ENCODE data around the gene SOX1. TPM values are rescaled to one million over a fixed set of nuclear protein-coding genes. Genes with fewer than 3 reads are reported as not detected.

SOX1 gene
- total RNA-seq, 1 donor from 2014 or later, result 1.7 TPM

DNA sequence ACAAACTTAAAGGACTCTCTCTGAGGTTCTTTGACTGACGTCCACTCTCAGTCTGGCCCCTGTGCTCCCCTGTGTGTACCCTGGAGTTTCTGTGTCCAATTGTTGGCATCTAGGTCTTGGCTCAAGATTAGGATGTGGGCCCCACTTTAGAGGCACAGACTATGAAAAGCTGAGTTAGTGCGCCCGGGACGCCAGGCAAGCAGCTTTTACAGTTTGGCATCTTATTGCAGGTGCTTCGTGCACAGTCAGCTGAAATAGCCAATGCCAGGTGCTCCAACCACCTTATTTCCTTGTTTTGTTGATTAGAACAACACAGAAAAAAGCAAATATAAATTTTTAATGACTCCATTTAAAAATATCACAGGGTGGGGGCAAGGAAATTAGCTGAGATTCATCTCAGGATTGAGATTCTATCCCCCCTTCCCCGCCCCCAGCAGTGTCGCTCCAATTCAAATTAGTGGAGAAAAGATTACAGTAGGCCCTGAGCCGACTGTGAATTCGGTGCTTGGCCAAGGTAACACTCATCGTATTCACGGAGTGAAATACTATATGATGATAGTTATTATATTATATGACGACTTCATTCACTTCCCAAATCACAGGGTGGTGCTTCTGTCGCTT lies 4.3 kb downstream of the SOX1 start:
- no peak overlapping the region for H3K27ac Mint-ChIP-seq (ENCODE audit: unreplicated experiment)
- peaks cover 24% of the 10 kb centered on the region for H3K4me1 Mint-ChIP-seq (ENCODE audit: unreplicated experiment)
- no peaks in the 10 kb centered on the region for H3K9me3 Mint-ChIP-seq (ENCODE audit: unreplicated experiment)
- no peaks in the 10 kb centered on the region for H3K36me3 Mint-ChIP-seq (ENCODE audit: low read depth, unreplicated experiment)
- TF ChIP-seq, protein P1, sequence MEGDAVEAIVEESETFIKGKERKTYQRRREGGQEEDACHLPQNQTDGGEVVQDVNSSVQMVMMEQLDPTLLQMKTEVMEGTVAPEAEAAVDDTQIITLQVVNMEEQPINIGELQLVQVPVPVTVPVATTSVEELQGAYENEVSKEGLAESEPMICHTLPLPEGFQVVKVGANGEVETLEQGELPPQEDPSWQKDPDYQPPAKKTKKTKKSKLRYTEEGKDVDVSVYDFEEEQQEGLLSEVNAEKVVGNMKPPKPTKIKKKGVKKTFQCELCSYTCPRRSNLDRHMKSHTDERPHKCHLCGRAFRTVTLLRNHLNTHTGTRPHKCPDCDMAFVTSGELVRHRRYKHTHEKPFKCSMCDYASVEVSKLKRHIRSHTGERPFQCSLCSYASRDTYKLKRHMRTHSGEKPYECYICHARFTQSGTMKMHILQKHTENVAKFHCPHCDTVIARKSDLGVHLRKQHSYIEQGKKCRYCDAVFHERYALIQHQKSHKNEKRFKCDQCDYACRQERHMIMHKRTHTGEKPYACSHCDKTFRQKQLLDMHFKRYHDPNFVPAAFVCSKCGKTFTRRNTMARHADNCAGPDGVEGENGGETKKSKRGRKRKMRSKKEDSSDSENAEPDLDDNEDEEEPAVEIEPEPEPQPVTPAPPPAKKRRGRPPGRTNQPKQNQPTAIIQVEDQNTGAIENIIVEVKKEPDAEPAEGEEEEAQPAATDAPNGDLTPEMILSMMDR (IDR thresholded peaks at IDR 0.05; ENCODE audit: unreplicated experiment), result no peak
- DNase-seq (ENCODE audit: low spot score), result no peak
- H3K27me3 Mint-ChIP-seq (ENCODE audit: unreplicated experiment), result peaks cover 34% of the 10 kb centered on the region
- peak overlapping the region; percentile 61 for H3K4me3 Mint-ChIP-seq (ENCODE audit: unreplicated experiment)

DNA sequence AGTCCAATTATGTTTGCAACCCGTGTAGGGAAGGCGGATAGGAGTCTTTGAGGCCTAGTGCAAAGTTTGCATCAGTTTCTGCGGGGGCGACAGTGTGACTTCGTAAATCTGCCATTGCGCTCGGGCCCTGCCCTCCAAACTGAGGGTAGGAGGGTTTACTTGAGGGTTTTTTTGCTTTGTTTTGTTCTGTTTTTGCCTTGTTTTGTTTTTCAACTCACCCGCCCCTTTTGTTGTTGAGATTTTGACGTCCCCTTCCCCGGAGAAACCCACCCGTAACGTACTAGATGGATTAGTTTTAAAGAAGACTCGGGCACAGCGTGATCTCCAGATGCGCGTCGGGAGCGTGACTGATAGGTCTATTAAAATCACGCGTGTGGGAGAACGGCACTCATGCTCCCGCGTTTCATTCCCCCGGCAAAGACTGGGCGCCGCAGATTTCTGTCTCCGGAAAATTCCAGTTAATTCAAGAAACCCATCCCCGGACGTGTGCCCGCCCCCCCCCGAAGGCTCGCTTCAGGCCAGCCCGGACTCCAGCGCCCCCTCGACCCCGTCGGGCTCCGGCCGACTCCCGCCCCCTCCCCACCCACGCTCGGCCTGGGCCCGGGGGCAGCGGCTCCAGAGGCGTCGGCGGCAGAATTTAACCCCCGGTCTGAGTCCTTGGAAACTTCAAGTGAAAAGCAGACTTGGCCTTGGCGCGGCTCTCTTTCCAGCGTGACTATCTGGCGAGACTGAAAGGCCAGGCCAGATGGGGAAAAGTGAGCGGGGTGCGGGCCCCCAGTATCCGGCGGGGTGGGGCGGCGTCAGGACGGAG lies 5.0 kb downstream of the SOX1 start:
- Mint-ChIP-seq H3K27ac (ENCODE audit: unreplicated experiment) (peak overlapping the region; percentile 33), H3K9me3 (ENCODE audit: unreplicated experiment) (no peaks in the 10 kb centered on the region), H3K4me3 (ENCODE audit: unreplicated experiment) (peak overlapping the region; percentile 61), H3K27me3 (ENCODE audit: unreplicated experiment) (peaks cover 34% of the 10 kb centered on the region), H3K4me1 (ENCODE audit: unreplicated experiment) (peaks cover 24% of the 10 kb centered on the region), H3K36me3 (ENCODE audit: low read depth, unreplicated experiment) (no peaks in the 10 kb centered on the region)
- no peak for DNase-seq (ENCODE audit: low spot score)
- TF ChIP-seq, protein P1 (IDR thresholded peaks at IDR 0.05; ENCODE audit: unreplicated experiment), result no peak

DNA sequence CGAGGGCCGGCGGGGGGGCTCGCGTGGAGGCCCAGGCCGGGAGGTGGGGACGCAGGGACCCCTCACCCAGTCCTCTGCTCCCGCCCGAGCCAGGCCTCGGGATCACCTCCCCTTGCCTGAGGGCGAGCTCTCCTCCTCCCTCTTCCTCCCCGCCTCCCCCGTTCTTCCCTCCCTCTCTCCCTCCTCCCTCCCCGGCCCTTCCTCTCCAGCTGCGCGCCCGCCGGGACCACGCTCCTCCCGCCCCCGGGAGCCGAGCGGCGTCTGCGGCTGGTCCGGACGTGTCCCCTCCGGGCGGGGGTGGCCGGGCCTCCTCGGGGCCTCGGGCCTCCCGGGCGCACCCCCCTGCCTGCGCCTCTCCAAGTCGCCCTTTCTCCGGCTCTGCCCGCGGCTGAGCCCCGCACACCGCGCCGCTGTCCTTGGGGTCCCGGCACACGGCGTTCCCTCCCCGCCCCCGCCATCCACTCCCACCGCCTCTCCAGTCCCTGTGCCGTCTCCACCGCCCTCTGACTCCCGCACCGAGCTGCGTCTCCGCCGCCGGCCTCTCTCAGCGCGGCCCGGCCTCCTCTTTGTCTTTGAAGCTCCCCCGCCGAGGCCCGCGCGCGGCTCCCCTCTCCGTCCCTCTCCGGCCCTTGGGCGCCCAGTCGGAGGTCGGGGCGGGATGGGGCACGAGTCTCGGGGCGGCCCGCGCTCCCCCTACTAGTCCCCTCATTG lies 5.7 kb downstream of the SOX1 start:
- no peaks in the 10 kb centered on the region for H3K36me3 Mint-ChIP-seq (ENCODE audit: low read depth, unreplicated experiment)
- H3K27me3 Mint-ChIP-seq (ENCODE audit: unreplicated experiment), result peaks cover 34% of the 10 kb centered on the region
- H3K9me3 Mint-ChIP-seq (ENCODE audit: unreplicated experiment), result no peaks in the 10 kb centered on the region
- H3K4me1 Mint-ChIP-seq (ENCODE audit: unreplicated experiment), result peaks cover 24% of the 10 kb centered on the region
- peak overlapping the region; percentile 42 for H3K4me3 Mint-ChIP-seq (ENCODE audit: unreplicated experiment)
- peak; percentile 49 for DNase-seq (ENCODE audit: low spot score)
- no peak overlapping the region for H3K27ac Mint-ChIP-seq (ENCODE audit: unreplicated experiment)
- TF ChIP-seq, protein P1 (IDR thresholded peaks at IDR 0.05; ENCODE audit: unreplicated experiment), result no peak

DNA sequence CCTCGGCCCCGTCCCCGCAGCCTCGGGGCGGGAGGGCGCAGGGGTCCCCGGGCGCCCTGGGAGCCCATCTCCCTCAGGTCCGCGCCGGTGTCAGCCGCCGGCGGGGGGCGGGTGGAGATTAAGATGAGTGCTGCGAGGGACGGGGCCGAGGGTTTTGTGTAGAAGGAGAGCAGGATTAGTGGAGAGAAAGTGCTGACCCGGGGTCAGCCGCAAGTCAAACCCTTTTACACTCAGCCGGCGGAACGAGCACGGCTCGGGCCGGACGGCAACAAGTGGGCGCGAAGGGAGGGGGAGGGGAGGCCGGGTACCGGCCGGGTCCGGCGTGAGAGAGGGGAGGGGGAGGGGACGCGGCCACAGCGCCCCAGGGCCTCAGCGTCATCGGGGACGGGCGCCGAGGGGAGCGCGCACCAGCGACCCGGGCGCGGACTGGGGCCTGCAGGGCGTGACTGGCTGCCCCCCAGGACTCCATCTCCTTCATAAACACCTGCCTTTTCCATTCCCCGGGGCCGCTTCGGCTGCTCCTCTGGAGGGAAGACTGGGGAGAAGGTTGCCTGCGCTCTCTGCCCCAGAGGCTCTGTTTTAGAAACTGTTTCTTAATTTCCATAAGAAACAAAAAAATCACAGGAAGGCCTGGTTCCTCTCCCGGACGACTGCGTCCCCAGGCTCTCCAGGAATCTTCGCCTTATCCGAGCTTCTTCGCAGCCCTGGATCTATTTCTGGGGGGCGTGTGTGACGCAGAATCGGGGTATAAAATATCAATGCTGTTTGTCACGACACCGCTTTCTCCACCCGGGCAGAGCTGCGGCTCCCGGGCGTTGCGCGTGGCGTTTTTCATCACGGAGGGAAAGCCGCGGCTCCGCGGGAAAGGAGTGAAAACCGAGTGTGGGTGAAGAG lies 6.5 kb downstream of the SOX1 start:
- DNase-seq (ENCODE audit: low spot score), result no peak
- TF ChIP-seq, protein P1 (IDR thresholded peaks at IDR 0.05; ENCODE audit: unreplicated experiment), result no peak
- no peaks in the 10 kb centered on the region for H3K36me3 Mint-ChIP-seq (ENCODE audit: low read depth, unreplicated experiment)
- peaks cover 24% of the 10 kb centered on the region for H3K4me1 Mint-ChIP-seq (ENCODE audit: unreplicated experiment)
- no peaks in the 10 kb centered on the region for H3K9me3 Mint-ChIP-seq (ENCODE audit: unreplicated experiment)
- no peak overlapping the region for H3K27ac Mint-ChIP-seq (ENCODE audit: unreplicated experiment)
- H3K27me3 Mint-ChIP-seq (ENCODE audit: unreplicated experiment), result peaks cover 38% of the 10 kb centered on the region
- H3K4me3 Mint-ChIP-seq (ENCODE audit: unreplicated experiment), result peak overlapping the region; percentile 82

Data from endothelial cell (in vitro differentiated cells).